Left hindlimb (tissue), 1 donor: ENCODE measurements around the gene KCNIP4.
"Not testable (repeated sequence)": the region's sequence is repeated elsewhere in the genome, so short reads cannot be mapped to it uniquely, and the experiment has no call there.

Experiments used
- DNase-seq: peaks from one replicate; pipeline ENCODE4 v3.0.0-alpha.2; 2018

KCNIP4 gene

GRCh38 chr4:20825505-20825904 is 1123.1 kb downstream of the KCNIP4 start:
- DNase-seq = no peak

DNA sequence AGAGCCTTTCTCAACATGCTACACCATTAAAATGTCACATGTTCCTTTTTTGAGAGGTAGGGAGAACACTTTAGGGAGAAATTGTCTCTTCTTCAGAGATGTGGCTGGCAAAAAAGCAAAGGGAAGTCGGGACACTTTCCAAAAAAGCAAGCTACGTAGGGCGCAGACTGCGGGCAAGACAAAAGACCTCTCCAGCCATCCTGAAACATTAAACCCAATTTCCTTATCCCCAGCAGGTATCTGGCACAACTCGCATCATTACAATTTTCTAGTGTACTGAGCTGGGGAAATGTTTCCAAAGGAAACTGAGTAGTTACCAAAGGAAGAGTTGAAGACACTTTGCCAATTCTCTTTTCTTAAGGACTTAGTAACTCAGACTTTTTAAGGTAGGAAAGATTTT is 1132.3 kb downstream of the KCNIP4 start:
- DNase-seq = no peak

- DNase-seq = no peak
Observed at GRCh38 chr4:20813700-20814099, 1134.9 kb downstream of the KCNIP4 start.

DNA sequence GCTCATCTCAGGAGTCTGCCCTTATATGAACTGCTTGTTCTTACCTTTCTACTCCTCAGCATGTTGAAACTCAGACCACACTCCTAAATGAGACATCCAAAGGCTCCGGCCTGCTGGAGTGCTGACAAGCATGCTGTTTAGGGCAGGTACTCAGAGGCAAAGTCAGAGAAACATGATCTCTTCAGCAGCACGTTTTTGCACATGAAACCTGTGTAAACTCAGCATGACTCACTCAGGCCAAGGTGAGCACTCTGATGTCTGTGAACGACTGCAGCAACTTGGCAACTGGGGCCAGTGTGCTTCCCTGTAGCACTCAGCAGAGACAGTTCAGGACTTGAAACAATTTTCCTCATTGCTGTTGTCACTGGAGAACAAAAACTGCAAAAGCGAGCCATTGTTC is 1138.8 kb downstream of the KCNIP4 start:
- no peak for DNase-seq

DNA sequence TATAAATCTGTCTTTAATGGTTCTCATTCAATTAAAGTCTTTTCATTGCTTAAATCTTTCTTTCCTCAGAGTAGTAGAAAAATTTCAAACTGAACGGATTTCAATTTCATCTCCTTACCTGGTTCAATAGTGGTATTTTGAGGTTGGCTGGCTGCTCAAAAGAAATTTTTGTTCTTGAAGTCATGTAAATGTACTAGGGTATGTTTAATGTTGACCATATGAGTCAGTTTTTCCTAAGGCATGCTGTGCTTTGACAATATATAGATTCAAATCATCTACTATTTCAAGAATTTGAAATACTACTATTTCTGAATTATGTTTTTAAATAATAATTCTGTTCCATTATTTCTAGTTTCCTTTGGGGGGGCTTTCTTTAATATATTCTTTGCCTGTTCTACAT is 1142.9 kb downstream of the KCNIP4 start:
- DNase-seq = no peak

DNA sequence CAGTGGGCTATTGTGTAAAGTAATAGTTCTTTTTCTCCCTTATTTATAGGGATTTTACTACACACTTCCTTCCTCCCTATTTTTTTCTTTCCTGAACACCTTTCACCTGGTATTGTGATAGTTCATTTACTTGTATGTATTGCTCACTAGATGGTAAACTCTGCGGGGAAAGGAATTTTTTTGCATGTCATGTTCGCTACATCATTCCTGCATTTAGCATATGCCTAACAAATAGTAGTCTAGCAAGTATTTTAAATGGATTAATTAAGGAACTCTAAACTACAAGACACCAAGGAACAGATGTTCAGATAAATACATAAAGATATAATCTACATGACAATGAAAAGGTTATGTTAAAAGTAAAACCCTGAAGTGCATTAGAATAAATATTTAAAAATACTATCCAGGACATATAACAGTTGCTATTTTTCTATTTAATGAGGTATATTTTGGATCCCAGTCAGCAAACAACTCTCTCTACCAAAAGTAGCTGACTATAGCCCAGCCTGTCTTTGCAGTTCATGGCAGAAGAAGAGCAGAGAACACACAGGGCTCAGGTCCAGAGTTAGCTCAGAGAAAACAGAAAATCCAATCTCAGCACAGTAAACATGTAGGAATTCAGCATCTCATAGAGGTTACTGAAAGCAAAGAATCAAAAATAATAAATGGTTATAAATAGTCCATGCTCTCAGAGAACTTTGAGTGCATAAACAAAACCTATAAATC is 1160.5 kb downstream of the KCNIP4 start:
- no peak for DNase-seq

DNA sequence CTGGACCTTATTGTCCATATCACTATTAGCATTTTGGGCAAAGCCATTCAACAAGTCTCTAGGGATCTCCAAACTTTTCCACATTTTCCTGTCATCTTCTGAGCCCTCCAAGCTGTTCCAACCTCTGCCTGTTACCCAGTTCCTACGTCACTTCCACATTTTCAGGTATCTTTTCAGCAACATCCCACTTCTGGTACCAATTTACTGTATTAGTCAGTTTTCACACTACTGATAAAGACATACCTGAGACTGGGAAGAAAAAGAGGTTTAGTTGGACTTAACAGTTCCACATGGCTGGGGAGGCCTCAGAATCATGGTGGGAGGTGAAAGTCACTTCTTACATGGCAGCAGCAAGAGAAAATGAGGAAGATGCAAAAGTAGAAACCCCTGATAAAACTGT is 1165.4 kb downstream of the KCNIP4 start:
- DNase-seq = not testable (repeated sequence)

- no peak for DNase-seq
Observed at GRCh38 chr4:20778896-20779295, 1169.7 kb downstream of the KCNIP4 start.

DNA sequence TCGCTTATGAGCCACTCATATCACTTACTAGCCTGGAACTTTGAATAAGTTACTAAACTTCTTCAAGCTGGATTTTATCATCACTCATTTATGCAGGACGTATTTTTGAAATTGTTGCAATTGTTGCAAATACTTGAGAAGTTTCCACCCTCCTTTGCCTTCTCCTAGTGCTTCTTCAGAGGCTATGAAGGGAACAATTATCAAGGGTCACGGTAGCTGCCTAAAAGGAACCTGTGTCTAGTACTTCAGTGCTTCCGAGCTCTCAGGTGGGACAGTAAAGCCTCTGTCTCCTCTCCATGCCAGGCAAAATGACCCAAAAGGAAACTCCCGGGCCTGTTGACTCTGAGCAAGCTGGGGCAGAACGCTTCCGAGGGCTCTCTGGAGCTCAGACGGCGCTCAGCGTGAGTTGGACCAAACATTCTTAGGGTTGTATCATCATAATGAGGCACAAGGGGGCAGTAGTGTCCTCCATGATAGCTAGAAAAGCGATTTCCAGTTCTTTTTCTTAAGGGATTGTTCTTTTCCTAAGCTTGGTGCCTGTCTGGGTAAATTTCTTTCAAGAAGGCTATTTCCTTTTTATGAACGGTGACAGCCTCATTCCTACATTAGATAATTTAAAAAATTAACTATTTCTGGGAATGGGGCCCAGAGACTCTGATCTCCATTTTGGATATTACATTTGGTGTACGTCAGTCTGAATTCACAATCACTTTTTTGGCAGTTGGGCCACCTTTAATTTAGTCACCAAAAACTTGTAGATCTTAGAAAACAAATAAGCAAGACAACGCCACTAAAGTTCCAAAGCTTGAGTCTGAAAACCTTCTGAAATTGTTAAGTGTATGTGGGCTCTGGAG is 1175.2 kb downstream of the KCNIP4 start:
- DNase-seq = peak; percentile 47

DNA sequence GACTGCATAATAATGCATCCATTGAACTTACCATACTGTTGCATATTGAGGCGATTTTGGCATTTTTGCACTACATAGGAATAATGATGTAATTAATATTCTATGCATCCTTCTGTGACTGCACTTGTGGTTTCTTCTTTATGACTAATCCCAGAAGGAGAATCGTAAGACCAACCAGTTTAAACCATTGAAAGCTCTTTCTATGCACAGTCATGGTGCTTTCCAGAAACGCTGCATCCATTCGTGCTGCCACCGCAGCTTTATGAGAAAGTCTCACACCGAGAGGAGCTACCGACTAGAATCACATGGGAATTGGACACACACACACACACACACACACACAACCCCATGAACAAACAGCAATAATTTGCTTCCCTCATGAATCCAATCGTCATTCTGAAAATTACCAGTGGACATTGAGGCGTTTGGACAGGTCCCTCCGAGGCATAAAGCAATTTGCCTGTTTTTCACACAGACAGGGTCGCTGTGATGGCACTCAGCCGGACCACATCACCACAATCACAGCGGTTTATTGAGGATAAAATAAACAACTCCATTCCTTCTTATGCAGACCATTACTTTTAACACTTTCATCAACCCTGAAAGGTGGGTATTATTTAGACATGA is 1184.1 kb downstream of the KCNIP4 start:
- DNase-seq = no peak

GRCh38 chr4:20761826-20762225 is 1186.7 kb downstream of the KCNIP4 start:
- no peak for DNase-seq

DNA sequence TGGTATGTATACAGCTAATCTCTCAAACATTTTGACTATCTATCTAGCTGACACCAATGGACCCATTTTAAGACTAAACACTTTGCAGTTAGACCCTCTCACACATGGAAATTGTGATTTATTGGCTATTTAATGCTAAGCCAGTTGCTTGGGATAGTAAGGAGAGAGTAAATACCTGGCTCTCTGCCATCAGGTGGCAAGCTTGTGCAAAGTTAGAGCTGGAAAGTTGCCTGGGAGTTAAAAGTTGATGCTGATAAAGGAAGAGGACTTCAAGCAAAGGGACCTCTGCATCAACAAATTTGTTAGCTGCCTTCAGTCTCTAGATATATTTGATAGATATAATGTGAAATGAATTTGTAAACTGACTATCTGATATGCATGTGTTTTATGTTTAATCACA is 1187.2 kb downstream of the KCNIP4 start:
- no peak for DNase-seq

DNA sequence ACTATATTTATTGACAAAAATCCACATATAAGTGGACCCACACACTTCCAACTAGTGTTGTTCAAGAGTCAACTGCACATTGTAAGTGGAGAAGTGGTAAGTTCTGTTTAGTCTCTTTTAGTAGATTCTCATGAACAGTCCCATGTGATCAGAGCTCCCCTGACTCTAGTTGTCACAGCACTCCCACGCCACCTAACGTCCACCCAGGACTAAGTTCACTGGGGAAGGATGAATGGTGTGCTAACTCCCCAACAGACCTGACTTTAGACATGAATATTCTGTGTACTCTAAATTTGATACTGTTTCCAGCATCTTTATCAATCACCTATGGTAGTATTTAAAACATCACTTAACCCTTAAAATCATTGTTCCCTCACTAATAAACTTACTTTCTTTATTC is 1188.5 kb downstream of the KCNIP4 start:
- no peak for DNase-seq

- DNase-seq = no peak
Observed at GRCh38 chr4:20754036-20754435, 1194.5 kb downstream of the KCNIP4 start.

- no peak for DNase-seq
Observed at GRCh38 chr4:20752641-20753040, 1195.9 kb downstream of the KCNIP4 start.

- not testable (repeated sequence) for DNase-seq
Observed at GRCh38 chr4:20746000-20746399, 1202.6 kb downstream of the KCNIP4 start.

GRCh38 chr4:20735931-20736330 is 1212.6 kb downstream of the KCNIP4 start:
- DNase-seq = no peak

GRCh38 chr4:20724915-20725314 is 1223.7 kb downstream of the KCNIP4 start:
- no peak for DNase-seq

DNA sequence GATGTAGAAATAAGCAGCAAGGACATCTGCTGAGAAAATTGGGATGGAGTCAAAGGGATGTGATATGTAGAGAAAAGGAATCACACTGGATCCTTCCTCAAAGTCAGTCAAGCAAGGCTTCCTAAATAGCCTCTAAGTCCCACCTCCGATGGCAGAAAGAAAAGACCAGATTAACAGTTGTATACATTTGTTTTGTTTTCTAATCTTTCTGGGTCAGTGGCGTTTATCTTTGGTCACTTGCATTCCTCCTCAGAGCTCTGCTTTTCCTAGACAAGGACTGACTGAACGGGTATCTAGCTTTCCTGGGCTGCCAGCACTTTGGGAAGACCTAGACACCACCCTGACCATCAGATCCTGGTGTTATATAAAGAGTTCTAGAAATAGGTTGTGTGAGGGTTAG is 1225.1 kb downstream of the KCNIP4 start:
- DNase-seq = no peak

GRCh38 chr4:20723019-20723418 is 1225.6 kb downstream of the KCNIP4 start:
- DNase-seq = no peak

GRCh38 chr4:20711335-20711734 is 1237.2 kb downstream of the KCNIP4 start:
- DNase-seq = no peak

- DNase-seq = peak; percentile 95
Observed at GRCh38 chr4:20700007-20700761, 1248.4 kb downstream of the KCNIP4 start, which contains the start of gene PACRGL. PACRGL (plus strand) TSS chr4:20700458; CDS start chr4:20704482, 4,024 bp downstream.

GRCh38 chr4:20698820-20699219 is 1249.8 kb downstream of the KCNIP4 start:
- DNase-seq = no peak
